K562 (cell line): Measurements from ENCODE around the gene MEIOB. TPM values are rescaled to one million over a fixed set of nuclear protein-coding genes. Genes with fewer than 3 reads are reported as not detected.

Source experiments
- CBX3 ChIP-seq, 2 experiments: IDR thresholded peaks; 1 replicate in 1 of 2; 2 replicates in 1 of 2; pipeline ENCODE4 v1.6.1; 2012; ENCODE audit warnings: inconsistent platforms in 2 of 2, low read length in 2 of 2, borderline replicate concordance in 1 of 2, control low read depth in 1 of 2
- LEF1 ChIP-seq: fragments of 450-650 bp; IDR thresholded peaks from 2 replicates; pipeline ENCODE4 v1.6.1; 2016; ENCODE audit warnings: mild to moderate bottlenecking
- XRCC4 ChIP-seq: IDR thresholded peaks from one replicate; pipeline ENCODE4 v1.6.1; 2011; ENCODE audit not compliant: insufficient read depth, insufficient read length; ENCODE audit errors: extremely low read depth
- ZBTB7A ChIP-seq: IDR thresholded peaks from 2 replicates; pipeline ENCODE4 v1.6.1; 2011; ENCODE audit warnings: low read depth, mild to moderate bottlenecking, low read length, moderate library complexity, borderline replicate concordance; ENCODE audit not compliant: control insufficient read depth
- ZNF280A ChIP-seq: fragments of 450-650 bp; IDR thresholded peaks from 2 replicates; pipeline ENCODE4 v1.6.1; 2018; ENCODE audit warnings: mild to moderate bottlenecking, low read depth; ENCODE audit not compliant: partially characterized antibody
- ZNF551 ChIP-seq: fragments of 250-450 bp; sonication (Bioruptor Pico); IDR thresholded peaks from 2 replicates; pipeline ENCODE4 v1.5.0; 2021; ENCODE audit warnings: mild to moderate bottlenecking, moderate library complexity
- polyA plus RNA-seq, 8 experiments: library from polyadenylated mRNA; depleted of rRNA in 4 of 8; stranded (reverse) in 5 of 8; unstranded in 3 of 8; fragments of >200 nt; fragmentation: Nextera tagmentation in 2 of 8; fragmentation: Illumina TruSeq in 1 of 8; extraction: Ambion mirVana in 2 of 8; extraction: Trizol in 1 of 8; gene quantifications; 2 replicates each; pipeline versions ENCODE4 v1.2.1 to v1.2.3, GENCODE V29; 2011 to 2014; ENCODE audit warnings: inconsistent platforms in 1 of 8, missing spikeins in 1 of 8
- total RNA-seq, 7 experiments: library from RNA; depleted of rRNA in 6 of 7; stranded (reverse); fragments of >200 nt in 6 of 7; fragmentation: Illumina TruSeq in 2 of 7; extraction: Trizol in 2 of 7; gene quantifications; 2 replicates each; pipeline versions ENCODE4 v1.2.1 to v1.2.3, GENCODE V29; 2011 to 2021; ENCODE audit warnings: low replicate concordance in 1 of 7
- TF ChIP-seq, protein P1 (sequence below), 2 experiments: fragments of 450-650 bp; conservative IDR thresholded peaks; 2 replicates each; pipeline ENCODE4 v1.6.1; 2017; ENCODE audit warnings: mild to moderate bottlenecking in 2 of 2, moderate library complexity in 2 of 2
- TF ChIP-seq, protein P2 (sequence below), 2 experiments: fragments of 450-650 bp; IDR thresholded peaks; 2 replicates each; pipeline ENCODE4 v1.6.1; 2018; ENCODE audit warnings: mild to moderate bottlenecking in 2 of 2, low read depth in 1 of 2; ENCODE audit not compliant: partially characterized antibody in 2 of 2

Gene MEIOB
- total and polyA plus RNA-seq, 9 of the 15 experiments (the other 6 are each of a cell fraction or from before 2014, with no cell fraction given) = 25.4 to 203 (median 97.6) TPM

GRCh38 chr16:1812732-1813163 is 59.2 kb downstream of the MEIOB start (continued):
- TF ChIP-seq, protein P1, sequence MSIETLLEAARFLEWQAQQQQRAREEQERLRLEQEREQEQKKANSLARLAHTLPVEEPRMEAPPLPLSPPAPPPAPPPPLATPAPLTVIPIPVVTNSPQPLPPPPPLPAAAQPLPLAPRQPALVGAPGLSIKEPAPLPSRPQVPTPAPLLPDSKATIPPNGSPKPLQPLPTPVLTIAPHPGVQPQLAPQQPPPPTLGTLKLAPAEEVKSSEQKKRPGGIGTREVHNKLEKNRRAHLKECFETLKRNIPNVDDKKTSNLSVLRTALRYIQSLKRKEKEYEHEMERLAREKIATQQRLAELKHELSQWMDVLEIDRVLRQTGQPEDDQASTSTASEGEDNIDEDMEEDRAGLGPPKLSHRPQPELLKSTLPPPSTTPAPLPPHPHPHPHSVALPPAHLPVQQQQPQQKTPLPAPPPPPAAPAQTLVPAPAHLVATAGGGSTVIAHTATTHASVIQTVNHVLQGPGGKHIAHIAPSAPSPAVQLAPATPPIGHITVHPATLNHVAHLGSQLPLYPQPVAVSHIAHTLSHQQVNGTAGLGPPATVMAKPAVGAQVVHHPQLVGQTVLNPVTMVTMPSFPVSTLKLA (conservative IDR thresholded peaks at IDR 0.05) = peak; percentile 63 to 78
- no peak for TF ChIP-seq XRCC4
- no peak for TF ChIP-seq ZNF280A
- TF ChIP-seq, protein P2, sequence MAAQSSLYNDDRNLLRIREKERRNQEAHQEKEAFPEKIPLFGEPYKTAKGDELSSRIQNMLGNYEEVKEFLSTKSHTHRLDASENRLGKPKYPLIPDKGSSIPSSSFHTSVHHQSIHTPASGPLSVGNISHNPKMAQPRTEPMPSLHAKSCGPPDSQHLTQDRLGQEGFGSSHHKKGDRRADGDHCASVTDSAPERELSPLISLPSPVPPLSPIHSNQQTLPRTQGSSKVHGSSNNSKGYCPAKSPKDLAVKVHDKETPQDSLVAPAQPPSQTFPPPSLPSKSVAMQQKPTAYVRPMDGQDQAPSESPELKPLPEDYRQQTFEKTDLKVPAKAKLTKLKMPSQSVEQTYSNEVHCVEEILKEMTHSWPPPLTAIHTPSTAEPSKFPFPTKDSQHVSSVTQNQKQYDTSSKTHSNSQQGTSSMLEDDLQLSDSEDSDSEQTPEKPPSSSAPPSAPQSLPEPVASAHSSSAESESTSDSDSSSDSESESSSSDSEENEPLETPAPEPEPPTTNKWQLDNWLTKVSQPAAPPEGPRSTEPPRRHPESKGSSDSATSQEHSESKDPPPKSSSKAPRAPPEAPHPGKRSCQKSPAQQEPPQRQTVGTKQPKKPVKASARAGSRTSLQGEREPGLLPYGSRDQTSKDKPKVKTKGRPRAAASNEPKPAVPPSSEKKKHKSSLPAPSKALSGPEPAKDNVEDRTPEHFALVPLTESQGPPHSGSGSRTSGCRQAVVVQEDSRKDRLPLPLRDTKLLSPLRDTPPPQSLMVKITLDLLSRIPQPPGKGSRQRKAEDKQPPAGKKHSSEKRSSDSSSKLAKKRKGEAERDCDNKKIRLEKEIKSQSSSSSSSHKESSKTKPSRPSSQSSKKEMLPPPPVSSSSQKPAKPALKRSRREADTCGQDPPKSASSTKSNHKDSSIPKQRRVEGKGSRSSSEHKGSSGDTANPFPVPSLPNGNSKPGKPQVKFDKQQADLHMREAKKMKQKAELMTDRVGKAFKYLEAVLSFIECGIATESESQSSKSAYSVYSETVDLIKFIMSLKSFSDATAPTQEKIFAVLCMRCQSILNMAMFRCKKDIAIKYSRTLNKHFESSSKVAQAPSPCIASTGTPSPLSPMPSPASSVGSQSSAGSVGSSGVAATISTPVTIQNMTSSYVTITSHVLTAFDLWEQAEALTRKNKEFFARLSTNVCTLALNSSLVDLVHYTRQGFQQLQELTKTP (IDR thresholded peaks at IDR 0.05; ENCODE audit: low read depth in 1 of 2, partially characterized antibody in 2 of 2) = no peak
- TF ChIP-seq LEF1 = no peak
- TF ChIP-seq ZBTB7A = 0 out of 2 replicates have a peak, but pooled peaks have one; percentile 27
- no peak for TF ChIP-seq CBX3 (IDR thresholded peaks at IDR 0.05; ENCODE audit: borderline replicate concordance in 1 of 2, low read length in 2 of 2)
- TF ChIP-seq ZNF551 (CRISPR knock-in tag) = no peak
